Kidney (tissue), 14 donors: Measurements from ENCODE around the gene ADAMTSL2. TPM values are rescaled to one million over a fixed set of nuclear protein-coding genes. Genes with fewer than 3 reads are reported as not detected.

Experiments
- DNase-seq, 5 donors: peaks; one replicate each; pipeline ENCODE4 v3.0.0-alpha.2; 2013 to 2020
- FAIRE-seq: peaks from 2 replicates; lab custom pipeline; 2012; peaks lifted over from hg19 to GRCh38; lab: Jason Lieb, UNC
- H3K27ac ChIP-seq, 2 donors: one replicate each; pipeline ENCODE4 v1.7.0; 2013; ENCODE audit warnings: low read depth in 2 of 2, low read length in 2 of 2, inconsistent platforms in 1 of 2
- H3K27me3 ChIP-seq: one replicate; pipeline ENCODE4 v1.7.1; 2013; ENCODE audit warnings: low read length, inconsistent platforms; ENCODE audit not compliant: control insufficient read depth, insufficient read depth
- H3K36me3 ChIP-seq, 3 donors: one replicate each; pipeline versions ENCODE4 v1.7.0 to v1.7.1; 2013; ENCODE audit warnings: low read length in 3 of 3, control low read depth in 1 of 3, inconsistent platforms in 1 of 3; ENCODE audit not compliant: insufficient read depth in 3 of 3, control insufficient read depth in 2 of 3
- H3K4me1 ChIP-seq, 3 donors: one replicate each; pipeline versions ENCODE4 v1.7.0 to v1.7.1; 2013; ENCODE audit warnings: low read length in 3 of 3, inconsistent platforms in 1 of 3, low read depth in 1 of 3; ENCODE audit not compliant: control insufficient read depth in 2 of 3, insufficient read depth in 2 of 3
- H3K4me3 ChIP-seq, 3 donors: one replicate each; pipeline versions ENCODE4 v1.7.0 to v1.8.1; 2013; ENCODE audit warnings: low read length in 3 of 3, control low read depth in 1 of 3, inconsistent platforms in 1 of 3
- H3K9ac ChIP-seq, 3 donors: one replicate each; pipeline versions ENCODE4 v1.7.0 to v1.7.1; 2013; ENCODE audit warnings: low read length in 3 of 3, control low read depth in 1 of 3, inconsistent platforms in 1 of 3
- H3K9me3 ChIP-seq, 3 donors: one replicate each; pipeline versions ENCODE4 v1.7.0 to v1.7.1; 2013; ENCODE audit warnings: low read length in 3 of 3, control low read depth in 1 of 3, inconsistent platforms in 1 of 3; ENCODE audit not compliant: control insufficient read depth in 2 of 3, insufficient read depth in 1 of 3
- intact Hi-C: fragments of 100-400 bp; cut with DNase I; formaldehyde crosslinking; loops from one replicate; pipeline ENCODE4 v1.11.1; 2022
- polyA plus RNA-seq: library from polyadenylated mRNA; stranded (reverse); fragments of 350-450 nt; fragmentation: Illumina TruSeq; extraction: RNeasy Lipid Tissue Mini Kit (QIAGEN cat#74804); gene quantifications from one replicate; pipeline ENCODE4 v1.2.3, GENCODE V29; 2014; ENCODE audit warnings: low read depth, low replicate concordance; ENCODE audit not compliant: insufficient read depth
- total RNA-seq: library from RNA; stranded (reverse); fragmentation: NEBNext Ultra II Directional; extraction: Animal tissue kit (Norgen Biotek cat#: 25700); gene quantifications from one replicate; pipeline ENCODE4 v1.2.1, GENCODE V29; 2021
- TF ChIP-seq, protein P1 (sequence below): IDR thresholded peaks from 3 replicates; pipeline ENCODE4 v1.5.1; 2012; ENCODE audit warnings: mild to moderate bottlenecking, moderate library complexity, borderline replicate concordance; ENCODE audit not compliant: insufficient read depth; ENCODE audit errors: extremely low read depth
- donor health status: control.
- donor health status: control.
- donor health status: control.
- donor health status: control.
- donor health status: control.
- donor health status: DM: yes; HTN: yes; CAD: no.
- donor health status: Normal renal cell carcinoma (clear cell type).

The ADAMTSL2 gene
- total and polyA plus RNA-seq, 2 donors from 2014 or later, result 20.0 to 32.1 TPM

- Histone ChIP-seq H3K27ac (no peak overlapping the region), H3K4me3 (no peak overlapping the region), H3K27me3 (peaks cover 3% of the 10 kb centered on the region), H3K9me3 (no peaks in the 10 kb centered on the region), H3K4me1 (peaks cover 0 to 2% (median 0%) of the 10 kb centered on the region in 3 donors), H3K36me3 (no peaks in the 10 kb centered on the region), H3K9ac (no peak overlapping the region)
- peak in 4 of 5 donors; percentile 53 to 74 (median 57) for DNase-seq
- FAIRE-seq, result no peak
- intact Hi-C loops, result no loop called here
- TF ChIP-seq, protein P1, sequence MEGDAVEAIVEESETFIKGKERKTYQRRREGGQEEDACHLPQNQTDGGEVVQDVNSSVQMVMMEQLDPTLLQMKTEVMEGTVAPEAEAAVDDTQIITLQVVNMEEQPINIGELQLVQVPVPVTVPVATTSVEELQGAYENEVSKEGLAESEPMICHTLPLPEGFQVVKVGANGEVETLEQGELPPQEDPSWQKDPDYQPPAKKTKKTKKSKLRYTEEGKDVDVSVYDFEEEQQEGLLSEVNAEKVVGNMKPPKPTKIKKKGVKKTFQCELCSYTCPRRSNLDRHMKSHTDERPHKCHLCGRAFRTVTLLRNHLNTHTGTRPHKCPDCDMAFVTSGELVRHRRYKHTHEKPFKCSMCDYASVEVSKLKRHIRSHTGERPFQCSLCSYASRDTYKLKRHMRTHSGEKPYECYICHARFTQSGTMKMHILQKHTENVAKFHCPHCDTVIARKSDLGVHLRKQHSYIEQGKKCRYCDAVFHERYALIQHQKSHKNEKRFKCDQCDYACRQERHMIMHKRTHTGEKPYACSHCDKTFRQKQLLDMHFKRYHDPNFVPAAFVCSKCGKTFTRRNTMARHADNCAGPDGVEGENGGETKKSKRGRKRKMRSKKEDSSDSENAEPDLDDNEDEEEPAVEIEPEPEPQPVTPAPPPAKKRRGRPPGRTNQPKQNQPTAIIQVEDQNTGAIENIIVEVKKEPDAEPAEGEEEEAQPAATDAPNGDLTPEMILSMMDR, result no peak
These were observed 44.3 kb downstream of the ADAMTSL2 start for GRCh38 chr9:133578524-133579441.

- intact Hi-C loops, result no loop called here
- Histone ChIP-seq H3K4me1 (peaks cover 0 to 5% (median 0%) of the 10 kb centered on the region in 3 donors), H3K36me3 (no peaks in the 10 kb centered on the region), H3K27ac (no peak overlapping the region), H3K27me3 (peaks cover 3% of the 10 kb centered on the region), H3K9me3 (no peaks in the 10 kb centered on the region), H3K4me3 (no peak overlapping the region), H3K9ac (no peak overlapping the region)
- TF ChIP-seq, protein P1, result no peak
- DNase-seq, result peak in 1 of 5 donors; percentile 55
- FAIRE-seq, result no peak
These were observed 45.3 kb downstream of the ADAMTSL2 start for GRCh38 chr9:133579601-133580418.

DNA sequence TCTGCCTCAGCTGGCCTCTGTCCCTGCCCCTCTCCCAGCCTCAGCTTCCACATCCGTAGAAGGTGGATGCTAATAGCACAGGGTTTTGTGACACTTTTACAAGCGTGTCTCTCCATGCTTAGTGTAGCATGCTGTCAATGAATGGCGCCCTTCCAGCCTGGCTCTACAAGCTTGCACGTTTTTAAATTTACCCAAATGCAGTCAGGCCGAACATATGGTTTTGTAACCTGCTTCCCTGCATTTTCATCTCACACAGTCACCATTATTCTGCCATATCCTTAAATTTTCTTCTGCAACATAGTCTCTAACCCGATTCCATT lies 45.9 kb downstream of the ADAMTSL2 start:
- TF ChIP-seq, protein P1, result no peak
- no peaks in the 10 kb centered on the region for H3K9me3 ChIP-seq
- intact Hi-C loops, result no loop called here
- no peak overlapping the region for H3K9ac ChIP-seq
- peaks cover 3% of the 10 kb centered on the region for H3K27me3 ChIP-seq
- H3K27ac ChIP-seq, result no peak overlapping the region
- FAIRE-seq, result no peak
- peaks cover 0 to 5% (median 0%) of the 10 kb centered on the region in 3 donors for H3K4me1 ChIP-seq
- DNase-seq, result peak in 2 of 5 donors; percentile 67 to 71
- no peaks in the 10 kb centered on the region for H3K36me3 ChIP-seq
- no peak overlapping the region for H3K4me3 ChIP-seq
